ENCODE measurements around the gene TPRA1.

TPRA1 gene

GRCh38 chr3:127560051-127560787 lies 30.3 kb downstream of the TPRA1 start:
- no peak for DNase-seq (ENCODE audit: low read depth, low spot score)

GRCh38 chr3:127556565-127556964 lies 34.0 kb downstream of the TPRA1 start:
- no peak for DNase-seq (ENCODE audit: low read depth, low spot score)

- DNase-seq (ENCODE audit: low read depth, low spot score): no peak
Observed at GRCh38 chr3:127555108-127555507, 35.4 kb downstream of the TPRA1 start.

- no peak for DNase-seq (ENCODE audit: low read depth, low spot score)
Observed at GRCh38 chr3:127552038-127552437, 38.5 kb downstream of the TPRA1 start.

GRCh38 chr3:127551178-127551577 lies 39.4 kb downstream of the TPRA1 start:
- no peak for DNase-seq (ENCODE audit: low read depth, low spot score)

- DNase-seq (ENCODE audit: low read depth, low spot score): no peak
Observed at GRCh38 chr3:127550468-127551157, 39.9 kb downstream of the TPRA1 start.

GRCh38 chr3:127549826-127550467 lies 40.6 kb downstream of the TPRA1 start:
- DNase-seq (ENCODE audit: low read depth, low spot score): no peak

GRCh38 chr3:127547761-127548605 lies 42.5 kb downstream of the TPRA1 start:
- peak; percentile 42 for DNase-seq (ENCODE audit: low read depth, low spot score)

GRCh38 chr3:127546970-127547733 lies 43.4 kb downstream of the TPRA1 start:
- DNase-seq (ENCODE audit: low read depth, low spot score): no peak

- no peak for DNase-seq (ENCODE audit: low read depth, low spot score)
Observed at GRCh38 chr3:127546554-127546953, 44.0 kb downstream of the TPRA1 start.

GRCh38 chr3:127545711-127546457 lies 44.6 kb downstream of the TPRA1 start:
- no peak for DNase-seq (ENCODE audit: low read depth, low spot score)

GRCh38 chr3:127545216-127545615 lies 45.3 kb downstream of the TPRA1 start:
- DNase-seq (ENCODE audit: low read depth, low spot score): no peak

GRCh38 chr3:127544803-127545201 lies 45.7 kb downstream of the TPRA1 start:
- no peak for DNase-seq (ENCODE audit: low read depth, low spot score)

- DNase-seq (ENCODE audit: low read depth, low spot score): peak; percentile 31
Observed at GRCh38 chr3:127544192-127544802, 46.2 kb downstream of the TPRA1 start.

- no peak for DNase-seq (ENCODE audit: low read depth, low spot score)
Observed at GRCh38 chr3:127543441-127543840, 47.1 kb downstream of the TPRA1 start.

GRCh38 chr3:127542441-127542952 lies 48.0 kb downstream of the TPRA1 start:
- DNase-seq (ENCODE audit: low read depth, low spot score): no peak

- DNase-seq (ENCODE audit: low read depth, low spot score): no peak
Observed at GRCh38 chr3:127541320-127541719, 49.2 kb downstream of the TPRA1 start.

- DNase-seq (ENCODE audit: low read depth, low spot score): no peak
Observed at GRCh38 chr3:127539366-127540060, 51.0 kb downstream of the TPRA1 start.

- DNase-seq (ENCODE audit: low read depth, low spot score): no peak
Observed at GRCh38 chr3:127538569-127538968, 52.0 kb downstream of the TPRA1 start.

Measured in activated CD4-positive, CD25-positive, alpha-beta regulatory T cell treated with anti-CD3 and anti-CD28 coated beads, Interleukin-2, amount 50 U/mL, for 16 hours (primary cell).